HG03196 (cell line): ENCODE results near the gene FGF1.

Experiments
- ATAC-seq: cut with Tn5 transposase; IDR thresholded peaks from one replicate; pipeline ENCODE4 v1.9.1; 2021; ENCODE audit not compliant: unreplicated experiment

FGF1 gene

DNA sequence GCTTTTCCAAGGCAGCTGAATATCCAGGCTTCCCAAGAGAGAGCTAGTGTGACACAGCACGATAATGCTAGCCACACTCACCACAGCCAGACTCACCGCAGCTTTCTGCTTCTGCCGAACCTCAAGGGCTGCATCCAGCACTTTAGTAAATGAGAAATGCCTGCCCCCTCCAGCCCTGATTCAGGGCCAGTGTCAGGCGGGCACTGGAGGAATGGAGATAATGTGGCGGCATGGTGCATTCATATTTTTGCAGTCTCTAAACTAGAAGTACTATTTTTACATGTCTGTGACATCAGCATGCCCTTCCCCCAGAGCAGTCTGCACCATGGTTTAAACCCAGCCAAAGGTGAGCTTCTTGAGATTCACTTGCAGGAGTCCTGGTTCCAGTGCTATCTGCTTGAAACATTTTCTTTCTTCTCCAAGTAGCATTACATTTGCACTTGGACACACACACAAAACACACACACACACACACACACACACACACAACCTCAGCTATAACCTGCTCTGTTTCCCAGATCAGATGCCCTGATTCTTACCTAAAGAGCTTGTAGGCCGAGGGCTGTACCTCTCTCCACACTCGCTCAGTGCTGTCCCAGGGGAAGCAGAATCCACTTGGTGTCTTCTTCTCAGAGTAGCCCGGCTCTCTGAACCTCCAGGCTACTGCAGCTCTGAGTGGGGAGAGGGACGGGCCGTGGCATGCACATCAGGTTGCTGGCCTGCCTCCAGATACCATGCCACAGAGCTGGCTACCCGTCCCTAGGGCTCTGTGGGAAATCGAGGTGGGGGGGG is at the start of gene FGF1:
TSS of gene FGF1 (minus strand) at position 673 of the 792 bp plus-strand sequence. CDS start 71,963 bp downstream, outside the sequence.
- no peak for ATAC-seq

DNA sequence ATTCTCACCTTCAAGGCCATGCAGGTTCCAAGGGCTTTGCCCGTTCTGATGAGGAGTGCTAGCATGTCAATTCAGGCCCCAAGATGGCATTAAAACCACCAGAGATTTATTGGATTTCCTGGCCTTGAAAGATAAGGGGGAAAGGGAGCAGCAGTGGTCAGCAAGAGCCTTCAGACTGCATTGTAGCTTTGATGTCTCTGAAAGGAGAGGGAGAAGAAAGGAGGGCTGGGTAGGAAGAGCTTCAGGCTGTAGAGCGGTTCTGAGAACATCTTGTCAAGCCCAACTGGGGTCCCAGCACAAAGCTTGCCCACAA is 41.8 kb upstream of the FGF1 start:
- ATAC-seq, result no peak

DNA sequence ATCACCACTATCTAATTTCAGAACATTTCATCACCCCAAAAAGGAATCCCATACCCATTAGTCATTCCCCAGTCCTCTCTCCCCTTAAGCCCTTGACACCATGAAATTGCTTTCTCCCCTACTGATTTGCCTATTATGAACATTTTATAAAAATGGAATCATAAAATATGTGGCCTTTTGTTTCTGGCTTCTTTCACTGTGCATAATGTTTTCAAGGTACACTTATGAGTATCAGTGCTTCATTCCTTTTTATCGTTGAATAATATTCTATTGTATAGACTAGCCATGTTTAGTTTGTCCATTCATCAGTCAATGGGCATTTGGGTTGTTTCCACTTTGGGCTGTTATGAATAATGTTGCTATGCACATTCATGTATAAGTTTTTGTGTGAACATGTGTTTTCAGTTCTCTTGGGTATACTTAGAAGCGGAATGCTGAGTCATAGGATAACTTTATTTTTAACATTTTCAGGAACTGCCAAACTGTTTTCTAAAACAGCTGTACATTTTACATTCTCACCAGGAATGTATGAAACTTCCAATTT is 40.4 kb upstream of the FGF1 start:
- no peak for ATAC-seq

DNA sequence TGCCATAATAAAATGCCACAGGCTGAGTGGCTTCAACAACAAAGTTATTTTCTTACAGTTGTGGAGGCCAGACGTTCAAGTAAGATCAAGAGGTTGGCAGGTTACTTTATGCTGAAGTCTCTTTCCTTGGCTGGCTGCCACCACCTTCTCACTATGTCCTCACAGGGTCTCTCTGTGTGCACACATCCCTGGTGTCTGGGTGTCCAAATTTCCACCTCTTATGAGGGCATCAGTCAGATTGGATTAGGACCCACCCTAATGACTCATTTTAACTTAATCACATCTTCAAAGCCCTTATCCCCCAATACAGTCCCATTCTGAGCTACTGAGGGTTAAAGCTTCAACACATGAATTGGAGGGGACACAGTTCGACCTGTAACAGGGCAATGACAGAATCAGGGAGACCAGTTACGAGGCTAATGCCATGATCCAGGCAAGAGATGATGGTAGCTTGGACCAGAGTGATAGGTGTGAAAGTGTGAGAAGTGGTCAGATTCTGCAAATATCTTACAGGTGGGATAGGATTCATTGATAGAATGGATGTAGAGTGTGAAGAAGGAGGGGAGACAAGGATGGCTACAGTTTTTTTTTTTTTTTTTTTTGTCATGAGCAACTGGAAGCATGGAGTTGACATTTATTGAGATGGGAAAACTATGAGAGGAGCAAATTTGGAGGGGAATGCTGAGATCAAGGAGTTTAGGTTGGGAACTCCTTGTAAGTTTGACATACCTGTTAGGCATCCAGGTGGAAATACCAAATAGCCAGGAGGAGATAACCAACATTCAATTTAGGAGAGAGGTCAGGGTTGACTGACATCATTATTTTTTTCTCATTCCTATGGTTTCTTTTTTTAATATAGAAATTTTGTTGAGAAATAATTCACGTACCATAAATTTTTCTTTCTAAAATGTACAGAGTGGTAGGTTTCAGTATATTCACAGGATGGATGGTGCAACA is 39.6 kb upstream of the FGF1 start:
- no peak for ATAC-seq

DNA sequence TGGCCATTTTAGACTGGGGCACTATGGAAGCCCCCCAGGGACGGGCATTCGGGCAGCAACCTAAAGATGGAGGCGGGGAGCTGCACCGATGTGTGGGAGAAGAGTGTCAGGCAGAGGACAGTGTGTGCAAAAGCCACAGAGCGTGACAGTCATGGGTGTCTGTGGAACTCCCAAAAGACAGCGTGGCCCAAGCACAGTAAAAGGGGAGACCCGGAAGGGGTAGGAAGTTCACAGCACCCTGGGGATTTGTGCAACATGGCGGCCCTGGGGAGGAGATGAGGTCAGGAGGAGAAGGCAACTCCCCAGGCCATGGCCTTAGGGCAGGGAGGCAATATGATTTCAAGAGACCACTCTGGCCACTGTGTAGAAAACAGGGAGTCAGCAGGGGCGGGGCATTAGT is 38.9 kb upstream of the FGF1 start:
- ATAC-seq, result no peak

DNA sequence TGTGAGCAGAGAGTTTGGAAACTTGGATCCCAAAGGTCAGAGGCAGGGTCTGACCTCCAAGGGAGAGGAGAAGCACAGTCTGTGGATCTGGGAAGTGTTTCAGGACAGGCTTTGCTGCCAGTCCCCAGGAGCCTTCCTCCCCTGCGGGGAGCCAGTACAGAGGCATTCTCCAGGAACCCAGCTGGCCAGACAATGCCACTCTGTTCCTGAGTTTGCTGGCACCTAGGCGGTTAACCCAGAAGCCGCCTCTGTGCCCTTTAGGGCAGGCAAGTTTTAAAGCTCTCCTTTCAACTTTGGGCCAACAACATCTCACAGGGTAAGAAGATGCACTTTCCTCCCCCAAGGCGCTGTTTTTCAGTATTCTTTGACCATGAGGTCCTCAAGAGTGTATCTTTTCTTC is 37.0 kb upstream of the FGF1 start:
- no peak for ATAC-seq

DNA sequence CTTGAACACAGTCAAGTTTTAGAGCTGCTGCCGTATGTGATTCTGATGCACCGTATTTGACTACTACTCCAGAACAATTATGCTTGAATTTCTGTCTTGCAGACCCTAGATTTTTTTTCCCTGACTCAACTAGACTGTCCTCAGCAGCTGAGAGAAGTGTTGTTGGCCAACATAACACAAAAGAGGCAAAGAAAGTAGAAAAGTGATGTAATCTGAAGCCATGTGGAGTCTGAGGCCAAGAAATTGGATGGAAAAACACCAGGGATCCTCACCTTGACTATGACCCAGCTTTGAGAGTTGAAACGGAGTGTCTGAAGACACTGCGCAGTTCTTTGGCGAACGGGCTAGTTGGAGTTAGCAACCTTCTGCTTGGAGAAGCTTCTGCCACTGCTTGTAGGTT is 36.3 kb upstream of the FGF1 start:
- ATAC-seq, result no peak

DNA sequence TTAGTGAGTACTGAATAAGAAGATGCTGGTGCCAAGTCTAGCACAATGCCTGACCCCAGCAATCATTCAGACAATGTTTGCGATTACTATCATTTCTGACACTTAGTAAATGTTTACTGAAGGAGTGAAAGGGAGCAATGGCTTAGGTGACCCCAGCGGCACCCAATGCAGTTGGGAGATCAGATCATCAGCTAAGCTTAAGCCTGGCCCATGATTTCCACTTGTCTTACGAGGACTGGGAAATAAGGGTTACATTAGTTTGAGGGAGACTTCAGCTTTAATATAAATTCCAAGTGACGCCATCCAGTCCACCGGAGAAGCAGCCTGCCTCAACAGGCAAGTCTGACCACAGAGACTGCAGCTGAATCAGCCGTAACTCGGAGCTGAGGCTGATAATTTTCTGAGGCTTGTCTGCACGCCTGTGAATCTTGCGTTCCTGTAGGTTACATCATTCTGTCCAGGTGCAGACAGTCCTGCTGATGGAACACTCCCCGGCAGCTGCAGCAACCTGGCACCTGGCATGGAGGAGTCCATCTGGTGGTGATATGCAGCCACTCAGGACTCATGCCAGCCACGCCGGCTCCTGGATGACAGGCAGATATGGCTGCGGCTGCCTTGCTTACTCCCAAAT is 34.9 kb upstream of the FGF1 start:
- no peak for ATAC-seq

DNA sequence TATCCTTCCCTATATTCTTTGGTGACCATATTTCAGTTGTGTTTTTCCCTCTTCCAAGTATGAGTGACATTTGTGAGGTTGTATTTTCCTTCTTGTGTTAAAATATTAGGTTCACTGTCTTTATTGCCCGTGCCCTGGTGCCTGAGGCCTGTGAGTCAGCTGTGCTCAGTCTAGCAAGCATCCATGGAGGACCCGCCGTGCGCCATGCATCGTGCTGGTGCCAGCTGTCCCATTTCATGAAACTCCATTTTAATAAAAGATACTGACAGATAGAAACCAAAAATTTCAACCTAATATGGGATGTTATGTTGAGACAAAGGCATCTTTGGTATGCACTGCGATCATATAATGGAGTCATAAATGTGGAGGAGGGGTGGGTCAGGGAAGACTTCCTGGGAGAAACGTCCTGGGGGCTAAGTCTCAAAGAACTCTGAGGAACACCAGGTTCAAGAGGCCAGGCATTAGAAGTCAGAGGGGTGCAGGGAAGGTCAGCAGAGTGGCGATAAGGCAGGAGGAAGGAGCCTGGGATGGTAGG is 34.0 kb upstream of the FGF1 start:
- no peak for ATAC-seq

DNA sequence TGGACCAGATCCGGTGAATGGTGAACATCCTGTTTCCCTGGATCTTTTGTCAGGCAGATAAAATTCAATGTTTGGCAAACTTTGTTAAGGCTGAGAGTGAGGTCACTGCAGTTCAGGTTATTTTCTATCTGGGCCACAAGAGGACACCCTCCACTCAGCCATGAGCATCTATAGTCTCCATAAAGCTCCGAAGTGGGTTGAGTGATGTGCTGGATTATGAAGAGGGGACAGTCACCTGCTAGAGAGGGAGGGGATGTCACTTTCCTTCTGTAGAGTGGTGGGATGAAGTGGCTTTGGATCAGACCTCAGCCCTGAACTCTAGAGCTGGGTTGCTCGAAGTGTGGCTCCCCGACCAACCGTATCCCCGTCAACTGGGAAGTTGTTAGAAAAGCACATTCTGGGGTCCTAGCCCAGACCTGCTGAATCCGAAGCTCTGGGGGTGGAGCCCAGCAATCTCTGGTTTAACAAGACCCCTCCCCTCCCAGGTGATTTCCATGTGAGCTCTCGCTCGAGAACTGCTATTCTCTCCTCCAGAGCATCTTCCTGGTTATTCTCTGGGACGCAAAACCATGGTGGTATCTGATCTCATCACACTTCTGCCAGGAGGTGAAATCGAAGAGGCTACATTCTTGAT is 31.8 kb upstream of the FGF1 start:
- no peak for ATAC-seq

DNA sequence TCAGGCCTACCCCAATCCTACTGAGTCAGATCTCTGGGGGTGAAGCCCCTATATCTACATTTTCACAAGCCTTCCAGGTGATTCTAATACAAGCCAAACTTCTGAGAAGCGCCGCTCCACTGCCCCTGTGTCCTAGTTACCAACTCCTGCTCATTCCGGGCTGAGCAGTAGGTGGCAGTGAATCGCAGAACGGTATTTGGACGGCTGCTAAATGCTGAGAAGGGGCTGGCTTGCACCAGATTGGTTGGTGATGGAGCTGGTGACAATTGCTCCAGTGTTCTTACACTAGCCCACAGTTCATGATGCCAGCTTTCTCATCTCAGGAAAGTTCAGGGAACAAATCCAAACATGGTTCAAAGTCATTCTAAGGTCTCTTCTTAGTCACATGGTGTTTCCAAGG is 31.1 kb upstream of the FGF1 start:
- ATAC-seq, result no peak

DNA sequence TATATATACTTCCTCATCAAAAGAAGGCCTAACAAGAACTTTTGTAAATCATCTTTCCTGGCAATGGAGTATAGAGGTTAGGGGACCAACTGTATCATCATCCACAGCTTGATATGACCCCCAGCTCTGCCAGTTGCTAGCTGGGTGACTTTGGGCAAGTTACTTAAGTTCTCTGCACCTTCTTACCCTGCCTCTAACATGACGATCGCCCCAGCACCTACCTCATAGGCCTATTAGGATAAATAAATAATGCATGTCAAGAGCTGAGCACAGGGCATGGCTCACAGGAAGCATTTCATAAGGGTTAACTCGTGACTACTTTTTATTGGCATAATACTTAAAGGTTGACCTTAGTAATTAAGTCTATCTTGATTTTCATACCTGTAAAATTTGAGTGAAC is 29.4 kb upstream of the FGF1 start:
- ATAC-seq, result no peak

DNA sequence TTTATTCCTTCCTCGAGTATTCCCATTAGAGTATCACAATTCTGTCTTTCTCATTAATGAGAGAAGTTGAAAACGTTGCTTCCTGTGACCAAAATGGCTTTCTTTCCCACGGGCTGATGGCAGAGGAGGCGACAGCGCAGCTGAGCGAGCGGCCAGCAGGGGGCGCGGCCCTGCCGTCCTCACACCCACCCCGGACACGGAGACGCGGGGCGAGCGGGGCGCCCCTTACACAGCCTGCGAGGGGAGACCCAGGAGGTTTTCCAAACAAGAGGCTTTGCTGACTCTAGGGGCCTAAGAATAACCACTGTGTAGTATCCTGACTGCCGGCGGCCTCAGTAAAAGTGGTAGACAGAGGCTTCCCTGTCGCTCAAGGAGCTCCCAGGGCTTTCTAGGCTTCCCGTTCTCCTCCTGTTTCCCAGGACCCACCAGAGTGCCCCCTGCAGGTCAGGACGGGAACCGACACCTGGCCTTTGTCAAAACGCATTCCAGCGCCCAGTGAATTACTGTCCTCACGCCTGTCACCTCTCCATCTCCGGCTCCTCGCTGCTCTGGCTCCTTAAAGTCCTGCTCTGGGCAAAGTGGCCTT is 27.3 kb upstream of the FGF1 start:
- ATAC-seq, result peak; percentile 98

DNA sequence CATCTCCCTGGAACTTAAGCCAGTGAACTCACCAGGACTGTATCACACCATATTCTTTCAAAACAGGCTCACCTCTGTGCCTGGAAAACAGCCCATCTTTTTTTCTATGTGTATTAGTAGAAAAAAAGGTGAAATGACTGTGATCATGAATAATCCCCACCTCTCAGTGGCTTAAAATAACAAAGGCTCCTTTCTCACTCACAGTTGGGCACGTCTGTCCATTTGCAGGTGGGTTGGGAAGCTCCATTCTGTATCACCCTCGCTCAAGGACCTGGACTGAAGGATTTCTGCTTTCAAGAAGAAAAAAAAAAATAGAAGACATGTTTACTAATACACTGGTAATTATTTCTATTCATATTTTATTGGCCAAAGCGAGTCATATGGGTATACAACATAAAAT is 17.3 kb upstream of the FGF1 start:
- ATAC-seq, result no peak

DNA sequence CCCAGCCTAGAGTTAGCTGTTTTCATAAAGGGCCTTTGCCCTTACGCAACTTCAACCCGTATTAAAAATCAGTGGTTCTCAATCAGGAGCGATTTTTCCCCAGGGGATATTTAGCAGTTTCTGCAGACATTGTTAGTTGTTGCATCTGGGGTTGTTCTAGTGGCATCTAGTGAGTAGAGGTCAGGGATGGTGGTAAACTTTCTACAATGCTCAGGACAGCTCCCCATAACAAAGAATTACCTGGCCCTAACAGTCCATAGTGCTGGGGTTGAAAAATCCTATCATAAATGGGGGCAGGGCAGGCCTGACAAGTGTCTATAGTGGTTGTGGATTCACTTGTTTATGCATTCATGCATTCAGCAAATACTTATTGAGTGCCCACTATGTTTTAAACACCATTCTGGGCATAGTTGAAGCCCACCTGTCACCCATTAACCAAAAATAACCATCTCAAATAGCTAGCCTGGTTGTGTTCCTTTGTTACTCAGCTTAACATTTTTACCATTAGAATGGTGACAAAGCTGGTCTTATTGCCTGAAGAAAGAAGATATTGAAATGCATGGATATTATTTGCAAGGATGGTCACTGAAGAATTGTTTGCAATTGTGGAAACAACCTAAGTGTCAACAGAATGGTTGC is 15.9 kb upstream of the FGF1 start:
- ATAC-seq, result no peak

DNA sequence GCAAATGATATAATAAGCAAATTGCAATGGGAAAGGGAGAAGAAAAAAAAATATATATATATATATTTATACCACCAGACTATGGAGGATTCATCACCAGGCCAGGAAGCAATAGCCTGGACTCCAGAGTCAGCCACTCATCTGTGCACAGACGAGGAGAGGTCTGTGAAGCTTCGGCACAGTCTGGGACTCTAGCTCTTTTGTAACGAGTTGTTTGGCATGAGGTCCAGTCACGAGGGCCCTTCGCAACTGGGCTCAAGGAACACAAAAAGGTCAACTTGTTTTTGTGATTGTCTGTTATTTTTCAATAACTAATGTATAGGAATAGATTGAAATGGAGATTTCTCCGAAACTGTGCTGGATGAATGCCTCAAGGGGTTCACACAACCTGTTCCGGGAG is 14.7 kb upstream of the FGF1 start:
- ATAC-seq, result no peak

DNA sequence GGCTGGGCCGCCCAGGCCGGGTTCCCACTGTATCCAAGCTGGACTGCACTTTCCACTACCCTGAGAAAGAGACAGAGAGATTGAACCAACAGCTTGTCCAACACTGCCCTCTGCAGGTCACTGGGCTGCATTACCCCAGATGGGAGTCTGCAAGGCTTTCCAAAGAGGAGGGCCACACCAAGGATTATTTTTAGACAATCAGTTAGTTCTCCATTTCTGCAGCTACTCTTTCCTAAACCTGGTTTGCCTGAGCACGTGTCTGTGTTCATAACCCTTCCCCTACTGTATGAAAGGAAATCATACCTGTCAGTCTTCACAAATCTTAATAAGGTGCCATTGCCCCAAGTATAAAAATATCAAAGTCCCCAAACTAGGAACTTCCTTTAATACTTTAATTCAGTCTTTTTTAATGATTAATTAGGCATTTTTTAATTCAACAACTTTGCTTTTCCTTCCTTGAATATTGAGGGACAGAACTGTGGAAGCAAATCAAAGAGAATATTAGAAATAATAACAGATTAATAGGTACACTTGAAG is 13.4 kb upstream of the FGF1 start:
- ATAC-seq, result peak; percentile 69

DNA sequence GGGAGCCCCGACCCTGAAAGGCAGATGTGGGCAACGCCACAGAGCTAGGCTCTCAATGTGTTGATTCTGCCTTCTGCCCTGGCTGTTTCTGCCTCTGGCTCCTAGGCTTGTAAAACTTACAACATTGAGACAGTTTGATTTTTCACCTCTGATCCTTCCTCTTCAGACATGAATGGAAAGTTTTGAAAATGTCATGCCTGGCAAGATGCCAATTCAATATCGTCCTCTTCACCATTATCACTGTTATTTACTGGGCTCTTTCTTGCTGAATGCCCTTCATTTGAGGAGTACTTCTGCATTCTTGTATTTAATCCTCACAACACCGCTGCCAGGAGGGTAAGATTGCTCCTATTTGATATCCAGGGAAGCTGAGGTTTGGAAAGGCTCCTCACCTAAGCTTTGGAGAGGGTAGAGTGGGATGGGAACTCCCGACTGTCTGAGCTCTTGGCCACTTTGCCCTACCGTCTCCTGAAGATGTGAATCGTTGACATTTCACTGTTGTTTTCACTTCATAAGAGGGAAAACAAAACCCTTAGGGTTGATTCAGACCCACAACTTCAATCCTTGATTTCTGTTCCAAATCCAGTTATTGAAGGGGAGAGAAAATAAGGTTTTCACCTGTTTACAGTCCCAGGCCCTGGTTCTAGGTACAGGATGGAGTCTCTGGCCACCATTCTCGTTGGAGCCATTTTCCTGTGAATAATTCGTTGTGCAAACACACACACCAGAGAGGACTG is 12.7 kb upstream of the FGF1 start:
- no peak for ATAC-seq
